Kidney (tissue), 14 donors: ENCODE data around the gene KRTAP17-1. TPM values are rescaled to one million over a fixed set of nuclear protein-coding genes. Genes with fewer than 3 reads are reported as not detected.

Source experiments
- DNase-seq, 5 donors: peaks; one replicate each; pipeline ENCODE4 v3.0.0-alpha.2; 2013 to 2020
- FAIRE-seq: peaks from 2 replicates; lab custom pipeline; 2012; peaks lifted over from hg19 to GRCh38; lab: Jason Lieb, UNC
- H3K27ac ChIP-seq, 2 donors: one replicate each; pipeline ENCODE4 v1.7.0; 2013; ENCODE audit warnings: low read depth in 2 of 2, low read length in 2 of 2, inconsistent platforms in 1 of 2
- H3K27me3 ChIP-seq: one replicate; pipeline ENCODE4 v1.7.1; 2013; ENCODE audit warnings: low read length, inconsistent platforms; ENCODE audit not compliant: control insufficient read depth, insufficient read depth
- H3K36me3 ChIP-seq, 3 donors: one replicate each; pipeline versions ENCODE4 v1.7.0 to v1.7.1; 2013; ENCODE audit warnings: low read length in 3 of 3, control low read depth in 1 of 3, inconsistent platforms in 1 of 3; ENCODE audit not compliant: insufficient read depth in 3 of 3, control insufficient read depth in 2 of 3
- H3K4me1 ChIP-seq, 3 donors: one replicate each; pipeline versions ENCODE4 v1.7.0 to v1.7.1; 2013; ENCODE audit warnings: low read length in 3 of 3, inconsistent platforms in 1 of 3, low read depth in 1 of 3; ENCODE audit not compliant: control insufficient read depth in 2 of 3, insufficient read depth in 2 of 3
- H3K4me3 ChIP-seq, 3 donors: one replicate each; pipeline versions ENCODE4 v1.7.0 to v1.8.1; 2013; ENCODE audit warnings: low read length in 3 of 3, control low read depth in 1 of 3, inconsistent platforms in 1 of 3
- H3K9ac ChIP-seq, 3 donors: one replicate each; pipeline versions ENCODE4 v1.7.0 to v1.7.1; 2013; ENCODE audit warnings: low read length in 3 of 3, control low read depth in 1 of 3, inconsistent platforms in 1 of 3
- H3K9me3 ChIP-seq, 3 donors: one replicate each; pipeline versions ENCODE4 v1.7.0 to v1.7.1; 2013; ENCODE audit warnings: low read length in 3 of 3, control low read depth in 1 of 3, inconsistent platforms in 1 of 3; ENCODE audit not compliant: control insufficient read depth in 2 of 3, insufficient read depth in 1 of 3
- CTCF ChIP-seq: IDR thresholded peaks from 3 replicates; pipeline ENCODE4 v1.5.1; 2012; ENCODE audit warnings: mild to moderate bottlenecking, moderate library complexity, borderline replicate concordance; ENCODE audit not compliant: insufficient read depth; ENCODE audit errors: extremely low read depth
- intact Hi-C: fragments of 100-400 bp; cut with DNase I; formaldehyde crosslinking; loops from one replicate; pipeline ENCODE4 v1.11.1; 2022
- polyA plus RNA-seq: library from polyadenylated mRNA; stranded (reverse); fragments of 350-450 nt; fragmentation: Illumina TruSeq; extraction: RNeasy Lipid Tissue Mini Kit (QIAGEN cat#74804); gene quantifications from one replicate; pipeline ENCODE4 v1.2.3, GENCODE V29; 2014; ENCODE audit warnings: low read depth, low replicate concordance; ENCODE audit not compliant: insufficient read depth
- total RNA-seq: library from RNA; stranded (reverse); fragmentation: NEBNext Ultra II Directional; extraction: Animal tissue kit (Norgen Biotek cat#: 25700); gene quantifications from one replicate; pipeline ENCODE4 v1.2.1, GENCODE V29; 2021
- donor health status: control.
- donor health status: control.
- donor health status: control.
- donor health status: control.
- donor health status: control.
- donor health status: DM: yes; HTN: yes; CAD: no.
- donor health status: Normal renal cell carcinoma (clear cell type).

The KRTAP17-1 gene
- total and polyA plus RNA-seq, 2 donors from 2014 or later = not detected

DNA sequence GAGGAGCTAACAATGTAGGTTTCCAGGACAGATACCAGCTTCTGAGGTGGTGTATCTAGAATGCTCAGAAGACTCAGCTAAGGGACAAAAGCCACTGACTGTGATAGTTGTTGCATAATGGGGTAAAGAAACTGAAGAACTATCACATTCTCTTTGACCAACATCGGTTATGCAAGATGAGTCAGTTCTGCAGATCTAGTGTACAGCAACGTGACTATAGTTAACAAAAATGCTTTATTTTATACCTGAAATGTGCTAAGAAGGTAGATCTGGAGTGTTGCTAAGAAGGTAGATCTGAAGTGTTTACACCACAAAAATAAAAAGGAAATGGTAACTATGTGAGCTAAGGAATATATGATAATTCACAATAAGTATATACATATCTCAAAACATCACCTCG is 47.8 kb downstream of the KRTAP17-1 start:
- no peak overlapping the region for H3K27ac ChIP-seq
- no peak overlapping the region for H3K4me3 ChIP-seq
- H3K4me1 ChIP-seq = no peaks in the 10 kb centered on the region
- intact Hi-C loops = no loop called here
- FAIRE-seq = no peak
- no peaks in the 10 kb centered on the region for H3K36me3 ChIP-seq
- H3K9me3 ChIP-seq = no peaks in the 10 kb centered on the region
- H3K9ac ChIP-seq = no peak overlapping the region
- TF ChIP-seq CTCF = no peak
- H3K27me3 ChIP-seq = no peaks in the 10 kb centered on the region
- DNase-seq = no peak

DNA sequence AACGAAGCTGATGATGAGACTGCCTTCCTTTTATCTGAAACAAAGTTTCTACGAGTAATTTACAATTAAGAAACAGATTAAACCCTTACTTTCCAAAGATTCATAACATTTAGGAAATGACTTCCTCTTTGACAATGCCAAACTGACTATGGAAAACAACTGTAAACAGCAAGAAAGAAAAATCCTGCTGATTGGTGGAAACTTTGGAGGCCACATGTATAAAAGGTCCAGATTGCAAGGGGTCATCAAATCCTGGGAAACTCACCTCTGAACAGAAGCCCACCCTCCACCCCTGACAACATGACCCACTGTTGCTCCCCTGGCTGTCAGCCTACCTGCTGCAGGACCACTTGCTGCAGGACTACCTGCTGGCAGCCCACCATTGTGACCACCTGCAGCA is 50.4 kb downstream of the KRTAP17-1 start, which contains the start of gene KRTAP9-6:
Gene KRTAP9-6, plus strand, starts transcription at position 301 of the 400 bp plus-strand sequence. Its CDS starts 0 bp downstream, at position 301.
- no peak for TF ChIP-seq CTCF
- H3K27ac ChIP-seq = no peak within 1 kb of the TSS
- FAIRE-seq (no peak), DNase-seq (no peak)
- H3K9me3 ChIP-seq = no peaks in the 10 kb centered on the region
- H3K4me3 ChIP-seq = no peak within 1 kb of the TSS
- H3K36me3 ChIP-seq = no peaks in the 10 kb centered on the region
- no peaks in the 10 kb centered on the region for H3K27me3 ChIP-seq
- intact Hi-C loops = no loop called here
- H3K9ac ChIP-seq = no peak within 1 kb of the TSS
- H3K4me1 ChIP-seq = no peaks in the 10 kb centered on the region

Other genes starting within 250 kb of the KRTAP17-1 start
Only the 30 nearest of the 35 such genes appear.
- not detected for gene KRTAP4-9, start 210.3 kb downstream of the KRTAP17-1 start, total RNA-seq
- not detected for gene KRTAP4-9, start 210.3 kb downstream of the KRTAP17-1 start, polyA plus RNA-seq
- not detected for gene KRTAP4-11, start 197.3 kb downstream of the KRTAP17-1 start, total RNA-seq
- gene KRTAP4-11, start 197.3 kb downstream of the KRTAP17-1 start, polyA plus RNA-seq = not detected
- not detected for gene KRTAP4-12, start 191.5 kb downstream of the KRTAP17-1 start, total RNA-seq
- not detected for gene KRTAP4-12, start 191.5 kb downstream of the KRTAP17-1 start, polyA plus RNA-seq
- not detected for gene KRTAP4-6, start 175.2 kb downstream of the KRTAP17-1 start, total RNA-seq
- gene KRTAP4-6, start 175.2 kb downstream of the KRTAP17-1 start, polyA plus RNA-seq = not detected
- gene KRTAP4-5, start 165.9 kb downstream of the KRTAP17-1 start, total RNA-seq = not detected
- gene KRTAP4-5, start 165.9 kb downstream of the KRTAP17-1 start, polyA plus RNA-seq = not detected
- not detected for gene KRTAP4-4, start 155.0 kb downstream of the KRTAP17-1 start, total RNA-seq
- not detected for gene KRTAP4-4, start 155.0 kb downstream of the KRTAP17-1 start, polyA plus RNA-seq
- not detected for gene KRTAP4-3, start 147.5 kb downstream of the KRTAP17-1 start, total RNA-seq
- not detected for gene KRTAP4-3, start 147.5 kb downstream of the KRTAP17-1 start, polyA plus RNA-seq
- not detected for gene KRTAP4-2, start 137.5 kb downstream of the KRTAP17-1 start, total RNA-seq
- gene KRTAP4-2, start 137.5 kb downstream of the KRTAP17-1 start, polyA plus RNA-seq = not detected
- gene KRTAP4-1, start 130.8 kb downstream of the KRTAP17-1 start, total RNA-seq = not detected
- not detected for gene KRTAP4-1, start 130.8 kb downstream of the KRTAP17-1 start, polyA plus RNA-seq
- gene KRTAP9-1, start 125.8 kb downstream of the KRTAP17-1 start, total RNA-seq = not detected
- gene KRTAP9-1, start 125.8 kb downstream of the KRTAP17-1 start, polyA plus RNA-seq = not detected
- gene KRTAP9-2, start 89.1 kb downstream of the KRTAP17-1 start, total RNA-seq = not detected
- not detected for gene KRTAP9-2, start 89.1 kb downstream of the KRTAP17-1 start, polyA plus RNA-seq
- not detected for gene KRTAP9-3, start 83.3 kb downstream of the KRTAP17-1 start, total RNA-seq
- gene KRTAP9-3, start 83.3 kb downstream of the KRTAP17-1 start, polyA plus RNA-seq = not detected
- gene KRTAP9-8, start 77.7 kb downstream of the KRTAP17-1 start, total RNA-seq = not detected
- gene KRTAP9-8, start 77.7 kb downstream of the KRTAP17-1 start, polyA plus RNA-seq = not detected
- not detected for gene KRTAP9-4, start 66.0 kb downstream of the KRTAP17-1 start, total RNA-seq
- gene KRTAP9-4, start 66.0 kb downstream of the KRTAP17-1 start, polyA plus RNA-seq = not detected
- gene KRTAP9-9, start 60.3 kb downstream of the KRTAP17-1 start, total RNA-seq = not detected
- gene KRTAP9-9, start 60.3 kb downstream of the KRTAP17-1 start, polyA plus RNA-seq = not detected
- gene KRTAP9-6, start 50.3 kb downstream of the KRTAP17-1 start, total RNA-seq = not detected
- gene KRTAP9-6, start 50.3 kb downstream of the KRTAP17-1 start, polyA plus RNA-seq = not detected
- not detected for gene KRTAP9-7, start 40.0 kb downstream of the KRTAP17-1 start, total RNA-seq
- gene KRTAP9-7, start 40.0 kb downstream of the KRTAP17-1 start, polyA plus RNA-seq = not detected
- gene KRTAP29-1, start 12.9 kb downstream of the KRTAP17-1 start, total RNA-seq = not detected
- not detected for gene KRTAP29-1, start 12.9 kb downstream of the KRTAP17-1 start, polyA plus RNA-seq
- gene KRTAP16-1, start 6.4 kb downstream of the KRTAP17-1 start, total RNA-seq = not detected
- gene KRTAP16-1, start 6.4 kb downstream of the KRTAP17-1 start, polyA plus RNA-seq = not detected
- not detected for gene KRT33A, start 35.1 kb upstream of the KRTAP17-1 start, total RNA-seq
- not detected for gene KRT33A, start 35.1 kb upstream of the KRTAP17-1 start, polyA plus RNA-seq
- not detected for gene KRT33B, start 54.1 kb upstream of the KRTAP17-1 start, total RNA-seq
- gene KRT33B, start 54.1 kb upstream of the KRTAP17-1 start, polyA plus RNA-seq = not detected
- gene KRT34, start 66.6 kb upstream of the KRTAP17-1 start, total RNA-seq = not detected
- not detected for gene KRT34, start 66.6 kb upstream of the KRTAP17-1 start, polyA plus RNA-seq
- gene KRT31, start 81.9 kb upstream of the KRTAP17-1 start, total RNA-seq = not detected
- not detected for gene KRT31, start 81.9 kb upstream of the KRTAP17-1 start, polyA plus RNA-seq
- not detected for gene KRT37, start 108.9 kb upstream of the KRTAP17-1 start, total RNA-seq
- not detected for gene KRT37, start 108.9 kb upstream of the KRTAP17-1 start, polyA plus RNA-seq
- gene KRT38, start 125.3 kb upstream of the KRTAP17-1 start, total RNA-seq = not detected
- not detected for gene KRT38, start 125.3 kb upstream of the KRTAP17-1 start, polyA plus RNA-seq
- gene KRT32, start 151.7 kb upstream of the KRTAP17-1 start, total RNA-seq = not detected
- not detected for gene KRT32, start 151.7 kb upstream of the KRTAP17-1 start, polyA plus RNA-seq
- not detected for gene KRT35, start 165.4 kb upstream of the KRTAP17-1 start, total RNA-seq
- gene KRT35, start 165.4 kb upstream of the KRTAP17-1 start, polyA plus RNA-seq = not detected
- gene KRT36, start 174.2 kb upstream of the KRTAP17-1 start, total RNA-seq = not detected
- not detected for gene KRT36, start 174.2 kb upstream of the KRTAP17-1 start, polyA plus RNA-seq
- gene KRT13, start 189.9 kb upstream of the KRTAP17-1 start, total RNA-seq = not detected
- gene KRT13, start 189.9 kb upstream of the KRTAP17-1 start, polyA plus RNA-seq = not detected
- 2.8 TPM for gene KRT15, start 203.2 kb upstream of the KRTAP17-1 start, total RNA-seq
- gene KRT15, start 203.2 kb upstream of the KRTAP17-1 start, polyA plus RNA-seq = 0.15 TPM